SHP77 (cell line): ENCODE measurements around the gene NXPE3.

Experiments used
- DNase-seq, 2 experiments: peaks; one replicate each; lab custom pipeline; 2025; lab: John Stamatoyannopoulos, UW

NXPE3 gene

GRCh38 chr3:101828691-101829436 lies 49.9 kb downstream of the NXPE3 start:
- DNase-seq, result peak in 1 of 2 experiments; percentile 41

GRCh38 chr3:101829437-101829830 lies 50.4 kb downstream of the NXPE3 start:
- DNase-seq, result no peak

DNA sequence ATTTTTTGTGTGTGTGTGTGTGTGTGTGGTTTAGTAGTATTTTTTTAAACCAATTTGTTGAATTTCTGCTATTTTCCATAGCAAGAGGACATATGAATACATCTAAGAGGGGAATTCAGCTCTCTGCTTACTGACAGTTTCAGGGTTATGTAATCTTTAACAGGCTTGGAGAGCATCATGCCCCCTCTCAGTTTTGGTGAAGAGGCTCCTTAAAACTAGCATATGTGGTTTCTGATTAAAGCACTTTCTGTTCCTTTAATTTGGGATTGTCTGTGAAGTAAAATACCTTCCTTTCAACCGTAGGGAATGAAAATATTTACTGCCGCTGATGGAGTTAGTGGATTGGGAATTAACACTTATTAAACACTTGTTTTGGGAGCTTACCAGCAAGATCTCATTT lies 50.9 kb downstream of the NXPE3 start:
- DNase-seq, result no peak

DNA sequence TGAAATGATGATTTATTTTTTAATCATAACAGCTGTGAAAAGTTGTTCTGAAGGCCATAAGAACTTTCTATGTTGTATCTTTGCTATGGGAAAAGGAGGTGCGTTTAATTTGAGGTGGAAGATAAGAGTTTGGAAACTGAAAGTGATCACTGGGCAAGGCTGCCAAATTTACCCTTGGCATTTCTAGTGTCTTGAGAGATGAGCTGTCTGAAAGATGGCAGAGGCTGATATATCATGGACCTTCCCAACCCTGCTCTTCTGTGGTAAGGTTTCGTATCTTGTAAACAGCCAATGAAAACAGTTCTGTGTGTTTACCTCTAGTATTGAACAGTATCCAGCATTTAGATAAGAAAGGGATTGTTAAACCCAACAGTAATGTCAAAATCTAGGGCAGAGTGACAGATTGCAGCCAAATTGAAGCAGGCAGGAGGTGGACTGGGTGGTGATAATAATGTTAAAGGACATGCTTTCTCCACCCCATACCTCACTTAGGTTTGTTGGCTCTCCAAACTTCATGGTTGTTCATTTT lies 54.5 kb downstream of the NXPE3 start:
- no peak for DNase-seq

DNA sequence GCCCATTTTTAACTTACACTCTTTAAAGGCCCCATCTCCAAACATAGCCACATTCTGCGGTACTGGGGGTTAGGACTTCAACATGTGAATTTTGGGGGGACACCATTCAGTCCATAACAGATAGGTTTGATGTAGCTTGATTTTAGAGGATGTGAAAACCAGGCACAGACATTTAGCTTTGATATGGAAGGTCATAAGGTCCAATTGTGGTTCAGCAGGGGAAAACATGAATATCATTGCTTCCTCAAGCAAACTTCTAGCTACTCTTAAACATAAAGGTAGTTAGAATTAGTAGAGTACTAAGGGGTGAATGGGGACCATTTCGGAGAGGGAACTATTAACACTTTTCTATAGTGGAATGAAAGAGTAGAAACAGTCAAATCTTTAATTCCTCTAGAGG lies 56.7 kb downstream of the NXPE3 start:
- no peak for DNase-seq

DNA sequence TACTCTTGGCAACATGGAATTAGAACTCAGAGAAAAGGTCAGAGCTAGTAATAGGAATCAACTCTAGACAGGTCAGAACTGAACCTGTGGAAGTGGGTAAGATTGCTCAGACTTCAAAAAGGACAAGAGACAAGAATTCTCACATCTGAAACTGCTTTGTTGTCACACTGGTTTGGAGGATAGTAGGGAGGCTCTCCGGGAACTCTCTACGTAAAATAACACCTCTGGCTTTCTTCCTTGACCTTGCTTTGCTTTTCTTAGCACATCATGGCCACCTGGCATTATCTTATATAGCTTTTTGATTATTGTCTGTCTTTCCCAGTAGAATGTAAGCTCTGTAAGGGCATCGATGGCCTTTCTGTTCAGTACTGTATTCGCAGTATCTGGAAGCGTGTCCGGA lies 57.1 kb downstream of the NXPE3 start:
- no peak for DNase-seq

GRCh38 chr3:101836652-101837598 lies 57.9 kb downstream of the NXPE3 start:
- DNase-seq, result peak in 1 of 2 experiments; percentile 29

- DNase-seq, result no peak
These were observed 59.7 kb downstream of the NXPE3 start for GRCh38 chr3:101838691-101839090.

- no peak for DNase-seq
These were observed 61.1 kb downstream of the NXPE3 start for GRCh38 chr3:101840066-101840465.

DNA sequence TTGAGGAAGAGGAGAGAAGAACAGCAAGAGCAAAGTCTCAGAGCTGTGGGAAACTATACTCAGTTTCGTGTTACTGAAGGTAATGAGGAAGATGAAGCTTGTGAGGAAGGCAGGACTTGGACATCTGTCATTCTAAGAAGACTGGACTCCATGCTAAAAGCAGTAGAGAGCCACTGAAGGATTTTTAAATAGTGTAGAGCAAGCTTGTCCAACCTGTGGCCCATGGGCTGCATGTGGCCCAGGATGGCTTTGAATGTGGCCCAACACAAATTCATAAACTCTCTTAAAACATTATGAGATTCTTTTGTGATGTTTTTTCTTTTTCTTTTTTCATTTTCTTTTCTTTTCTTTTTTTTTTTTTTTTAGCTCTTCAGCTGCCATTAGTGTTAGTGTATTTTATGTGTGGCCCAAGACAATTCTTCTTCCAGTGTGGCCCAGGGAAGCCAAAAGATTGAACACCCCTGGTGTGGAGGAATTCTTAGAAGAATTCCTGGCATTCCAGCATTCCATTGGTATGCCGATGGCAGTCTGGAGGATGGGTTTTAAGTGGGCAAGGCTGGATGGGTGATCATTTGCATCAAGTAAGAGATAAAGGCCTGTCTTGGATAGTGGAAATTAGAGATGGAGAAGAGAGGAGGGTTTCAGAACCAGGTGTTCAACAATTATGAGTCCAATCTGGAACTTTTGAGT lies 63.4 kb downstream of the NXPE3 start:
- no peak for DNase-seq

- no peak for DNase-seq
These were observed 63.9 kb downstream of the NXPE3 start for GRCh38 chr3:101842935-101843330.

GRCh38 chr3:101845425-101845824 lies 66.4 kb downstream of the NXPE3 start:
- no peak for DNase-seq

- DNase-seq, result no peak
These were observed 67.7 kb downstream of the NXPE3 start for GRCh38 chr3:101846709-101847108.

- no peak for DNase-seq
These were observed 68.3 kb downstream of the NXPE3 start for GRCh38 chr3:101847328-101847727.

GRCh38 chr3:101848326-101848725 lies 69.3 kb downstream of the NXPE3 start:
- no peak for DNase-seq

DNA sequence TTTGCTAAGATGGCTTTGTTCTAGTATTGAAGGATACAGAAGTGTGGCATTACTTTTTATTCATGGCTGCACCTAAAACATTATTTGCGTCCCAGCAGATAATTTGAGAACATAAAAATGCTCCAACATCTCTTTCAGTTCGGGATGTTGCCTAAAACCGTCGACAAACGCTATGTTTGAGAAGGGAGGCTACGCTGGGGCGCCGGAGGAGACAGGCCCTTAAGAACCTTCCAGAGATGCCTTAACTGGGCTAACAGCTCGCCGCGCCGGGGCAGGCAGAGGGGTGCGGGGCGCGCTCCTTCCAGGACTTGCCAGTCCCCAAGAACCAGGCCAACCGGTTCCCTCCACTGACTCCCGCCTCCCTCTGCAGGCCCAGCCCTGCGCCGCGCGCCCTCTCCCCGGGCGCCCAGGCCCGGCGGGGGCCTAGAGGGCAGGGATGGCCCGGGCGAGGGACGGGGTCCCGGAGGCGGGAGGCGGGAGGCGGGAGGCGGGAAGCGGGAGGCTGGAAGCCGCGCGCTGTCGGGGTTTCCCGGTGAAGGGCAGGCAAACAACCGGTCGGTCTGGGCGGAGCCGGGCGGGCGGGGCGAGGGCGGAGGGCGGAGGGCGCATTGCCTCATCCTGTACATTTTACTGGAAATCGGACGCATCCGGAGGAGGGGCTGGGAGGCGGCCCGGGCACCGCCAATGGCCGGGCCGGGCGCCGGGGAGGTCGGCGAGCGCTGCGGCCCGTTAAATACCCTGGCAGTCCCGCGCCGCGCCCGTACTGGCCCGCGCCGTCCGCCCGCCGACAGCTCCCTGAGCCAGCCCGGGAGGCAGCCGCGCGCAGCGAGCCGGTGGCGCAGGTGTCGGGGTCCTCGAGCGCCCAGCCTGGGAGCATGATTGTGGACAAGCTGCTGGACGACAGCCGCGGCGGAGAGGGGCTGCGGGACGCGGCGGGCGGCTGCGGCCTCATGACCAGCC lies 70.0 kb downstream of the NXPE3 start, which contains the start of gene NFKBIZ:
NFKBIZ (plus strand) TSS at position 761 of the 960 bp plus-strand sequence; CDS start at position 876, 115 bp downstream.
- DNase-seq, result peak; percentile 85 to 93

DNA sequence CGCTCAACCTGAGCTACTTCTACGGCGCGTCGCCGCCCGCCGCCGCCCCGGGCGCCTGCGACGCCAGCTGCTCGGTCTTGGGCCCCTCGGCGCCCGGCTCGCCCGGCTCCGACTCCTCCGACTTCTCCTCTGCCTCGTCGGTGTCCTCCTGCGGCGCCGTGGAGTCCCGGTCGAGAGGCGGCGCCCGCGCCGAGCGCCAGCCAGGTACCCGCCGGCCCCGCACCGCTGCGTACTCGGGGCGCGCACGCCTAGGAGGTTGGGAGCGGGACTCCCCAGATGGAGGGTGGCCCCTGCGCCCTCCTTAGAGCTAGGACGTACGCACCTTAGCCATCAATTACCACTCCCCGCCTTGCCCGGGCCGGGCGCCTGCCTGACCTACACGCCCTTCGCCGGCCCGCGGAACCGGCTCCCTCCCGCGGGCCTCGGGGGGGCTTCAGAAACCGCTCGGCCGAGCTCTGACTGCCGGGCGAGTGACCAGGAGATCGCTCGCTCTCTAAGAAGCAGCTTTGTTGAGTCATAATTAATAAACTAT lies 70.8 kb downstream of the NXPE3 start:
- peak in 1 of 2 experiments; percentile 47 for DNase-seq

- DNase-seq, result peak in 1 of 2 experiments; percentile 5
These were observed 71.4 kb downstream of the NXPE3 start for GRCh38 chr3:101850246-101851051.

DNA sequence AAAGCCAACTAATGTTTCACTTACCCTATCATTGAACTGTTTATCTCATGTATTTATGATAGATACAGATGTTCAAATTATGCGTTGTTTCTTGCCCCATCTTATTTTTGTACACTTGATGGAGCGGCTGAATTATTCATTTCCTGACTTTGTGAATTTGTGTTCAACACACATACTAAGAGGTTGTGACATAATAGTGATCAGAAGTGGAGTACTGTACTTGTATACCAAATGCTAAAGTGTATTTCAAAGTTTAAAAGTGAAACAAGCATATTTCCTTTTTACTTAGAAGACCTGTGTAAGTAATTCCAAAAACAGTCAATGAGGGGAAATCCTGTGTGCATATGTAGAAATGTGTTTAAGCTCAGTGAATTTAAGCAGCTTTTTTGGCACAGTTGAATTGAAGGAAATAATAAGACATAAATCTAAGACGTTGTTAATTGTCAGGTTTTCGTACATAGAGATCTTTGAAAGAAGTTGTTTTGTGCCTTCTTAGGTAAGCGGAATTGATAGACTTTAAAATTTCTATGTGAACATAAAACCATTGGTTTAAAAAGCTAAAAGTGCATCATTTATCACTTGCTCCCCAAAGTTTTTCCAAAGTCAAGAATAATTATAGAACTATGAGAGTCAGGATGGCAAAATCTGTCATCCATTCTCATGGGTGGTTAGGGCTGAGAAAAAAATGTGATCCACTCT lies 72.2 kb downstream of the NXPE3 start:
- DNase-seq, result no peak
